HG02571 (cell line): ENCODE measurements around the gene SCNN1A.

Experiments used
- ATAC-seq: cut with Tn5 transposase; IDR thresholded peaks from one replicate; pipeline ENCODE4 v1.9.1; 2021; ENCODE audit warnings: mild to moderate bottlenecking, moderate library complexity; ENCODE audit not compliant: unreplicated experiment

The SCNN1A gene

GRCh38 chr12:6335451-6336078 is 39.8 kb downstream of the SCNN1A start:
- ATAC-seq = peak; percentile 61

- no peak for ATAC-seq
Observed at GRCh38 chr12:6334940-6335450, 40.4 kb downstream of the SCNN1A start.

GRCh38 chr12:6334359-6334758 is 41.0 kb downstream of the SCNN1A start:
- ATAC-seq = no peak

- no peak for ATAC-seq
Observed at GRCh38 chr12:6333566-6333965, 41.8 kb downstream of the SCNN1A start.

- ATAC-seq = no peak
Observed at GRCh38 chr12:6333029-6333428, 42.3 kb downstream of the SCNN1A start.

GRCh38 chr12:6332459-6332858 is 42.9 kb downstream of the SCNN1A start:
- no peak for ATAC-seq

- no peak for ATAC-seq
Observed at GRCh38 chr12:6330999-6331714, 44.2 kb downstream of the SCNN1A start.

- ATAC-seq = no peak
Observed at GRCh38 chr12:6330192-6330591, 45.2 kb downstream of the SCNN1A start.

- ATAC-seq = no peak
Observed at GRCh38 chr12:6329703-6330064, 45.7 kb downstream of the SCNN1A start.

- ATAC-seq = no peak
Observed at GRCh38 chr12:6328945-6329702, 46.2 kb downstream of the SCNN1A start.

GRCh38 chr12:6328045-6328779 is 47.2 kb downstream of the SCNN1A start:
- ATAC-seq = no peak

GRCh38 chr12:6327229-6328041 is 47.9 kb downstream of the SCNN1A start:
- ATAC-seq = no peak

GRCh38 chr12:6326316-6327228 is 48.8 kb downstream of the SCNN1A start:
- ATAC-seq = no peak

- ATAC-seq = no peak
Observed at GRCh38 chr12:6324936-6325750, 50.2 kb downstream of the SCNN1A start.

- ATAC-seq = no peak
Observed at GRCh38 chr12:6323995-6324711, 51.2 kb downstream of the SCNN1A start.

- no peak for ATAC-seq
Observed at GRCh38 chr12:6323340-6323994, 51.9 kb downstream of the SCNN1A start.

GRCh38 chr12:6322969-6323339 is 52.4 kb downstream of the SCNN1A start:
- ATAC-seq = no peak
